D721Med (cell line): ENCODE data around the gene GLUL.
A peak's percentile ranks its signal among the peaks of the same experiment; 100 is the strongest.

Experiments used
- DNase-seq: peaks from one replicate; pipeline ENCODE4 v3.0.0; 2011; ENCODE audit warnings: low spot score; ENCODE audit not compliant: insufficient read length
- FAIRE-seq: peaks from 2 replicates; lab custom pipeline; 2011; peaks lifted over from hg19 to GRCh38; lab: Jason Lieb, UNC
- TF ChIP-seq, protein P1 (sequence below): IDR thresholded peaks from 2 replicates; pipeline ENCODE4 v1.5.1; 2012; ENCODE audit warnings: mild to moderate bottlenecking, control low read depth; ENCODE audit not compliant: insufficient read depth; ENCODE audit errors: missing control alignments

The GLUL gene

DNA sequence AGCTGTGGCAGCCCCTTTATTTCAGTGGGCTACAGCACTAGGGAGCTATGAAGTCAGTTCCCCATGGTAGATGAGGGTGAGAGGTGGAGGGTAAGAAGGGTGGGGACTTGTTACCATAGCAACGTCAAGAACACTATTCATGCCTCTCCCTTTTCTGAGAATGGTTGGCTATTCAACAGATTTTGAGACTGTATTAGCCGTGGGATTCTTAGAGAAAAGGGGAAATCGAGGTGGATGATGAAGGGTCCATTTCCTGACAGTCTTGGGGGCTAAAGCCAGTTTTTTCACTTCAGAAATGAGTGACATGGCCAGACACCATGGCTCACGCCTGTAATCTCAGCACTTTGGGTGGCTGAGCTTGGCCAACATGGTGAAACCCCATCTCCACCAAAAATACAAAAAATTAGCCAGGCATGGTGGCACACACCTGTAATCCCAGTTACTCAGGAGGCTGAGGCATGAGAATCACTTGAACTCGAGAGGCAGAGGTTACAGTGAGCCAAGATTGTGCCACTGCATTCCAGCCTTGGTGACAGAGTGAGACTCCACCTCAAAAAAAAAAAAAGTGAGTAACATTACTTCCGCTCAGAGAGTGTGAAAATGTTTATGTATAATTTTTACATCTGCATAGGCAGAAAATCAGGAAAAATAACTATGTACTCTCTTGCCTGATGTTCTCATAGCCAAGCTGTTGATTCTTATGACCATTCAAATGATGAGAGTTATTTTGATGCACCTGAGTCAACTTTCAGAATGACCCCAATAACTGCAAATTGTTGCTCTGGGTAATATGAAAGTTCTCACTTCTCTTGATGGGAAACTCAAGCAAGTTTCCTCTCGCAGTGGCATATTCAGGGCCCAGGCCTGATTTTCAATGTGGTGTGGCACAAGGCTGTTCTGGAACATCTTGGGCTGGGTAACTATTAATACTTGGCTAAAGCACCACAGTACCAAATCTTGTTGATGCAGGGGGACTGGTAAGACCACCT, 35.1 kb upstream of the GLUL start:
- TF ChIP-seq, protein P1, sequence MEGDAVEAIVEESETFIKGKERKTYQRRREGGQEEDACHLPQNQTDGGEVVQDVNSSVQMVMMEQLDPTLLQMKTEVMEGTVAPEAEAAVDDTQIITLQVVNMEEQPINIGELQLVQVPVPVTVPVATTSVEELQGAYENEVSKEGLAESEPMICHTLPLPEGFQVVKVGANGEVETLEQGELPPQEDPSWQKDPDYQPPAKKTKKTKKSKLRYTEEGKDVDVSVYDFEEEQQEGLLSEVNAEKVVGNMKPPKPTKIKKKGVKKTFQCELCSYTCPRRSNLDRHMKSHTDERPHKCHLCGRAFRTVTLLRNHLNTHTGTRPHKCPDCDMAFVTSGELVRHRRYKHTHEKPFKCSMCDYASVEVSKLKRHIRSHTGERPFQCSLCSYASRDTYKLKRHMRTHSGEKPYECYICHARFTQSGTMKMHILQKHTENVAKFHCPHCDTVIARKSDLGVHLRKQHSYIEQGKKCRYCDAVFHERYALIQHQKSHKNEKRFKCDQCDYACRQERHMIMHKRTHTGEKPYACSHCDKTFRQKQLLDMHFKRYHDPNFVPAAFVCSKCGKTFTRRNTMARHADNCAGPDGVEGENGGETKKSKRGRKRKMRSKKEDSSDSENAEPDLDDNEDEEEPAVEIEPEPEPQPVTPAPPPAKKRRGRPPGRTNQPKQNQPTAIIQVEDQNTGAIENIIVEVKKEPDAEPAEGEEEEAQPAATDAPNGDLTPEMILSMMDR: no peak
- DNase-seq (no peak), FAIRE-seq (no peak)

DNA sequence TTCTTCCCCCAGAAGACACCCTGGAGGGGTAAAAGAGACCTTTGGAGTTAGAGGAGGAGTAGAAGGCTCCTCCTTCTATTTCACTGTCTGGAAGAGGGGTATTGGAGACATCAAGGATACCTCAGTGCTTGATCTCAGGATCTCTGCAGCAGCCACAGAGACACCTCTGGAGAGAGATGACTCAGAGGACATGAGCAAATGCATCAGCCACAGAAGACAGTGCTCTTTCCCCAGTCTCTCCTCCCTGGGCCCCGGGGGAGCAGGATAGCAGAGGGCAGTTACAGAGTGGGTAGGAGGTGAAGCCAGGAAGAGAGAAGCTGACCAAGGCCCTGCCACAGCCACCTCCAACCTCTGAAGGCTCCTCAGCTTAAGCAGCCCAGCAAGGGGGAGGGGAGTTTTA, 24.2 kb upstream of the GLUL start:
- TF ChIP-seq, protein P1: no peak
- FAIRE-seq: no peak

DNA sequence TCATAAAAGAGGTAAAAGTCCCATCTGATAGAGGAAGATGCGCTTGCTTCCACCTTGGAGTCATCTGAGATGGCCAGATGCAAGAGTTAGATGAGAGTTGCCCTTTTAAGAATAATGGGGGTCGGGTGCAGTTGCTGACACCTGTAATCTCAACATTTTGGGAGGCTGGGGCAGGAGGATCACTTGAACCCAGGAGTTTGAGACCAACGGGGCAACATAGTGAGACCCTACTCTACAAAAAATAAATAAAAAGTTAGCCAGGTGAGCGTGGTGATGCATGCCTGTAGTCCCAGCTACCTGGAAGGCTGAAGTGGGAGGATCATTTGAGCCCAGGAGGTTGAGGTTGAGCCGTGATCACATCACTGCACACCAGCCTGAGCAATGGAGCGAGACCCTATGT, 22.4 kb upstream of the GLUL start:
- TF ChIP-seq, protein P1: no peak
- DNase-seq (no peak), FAIRE-seq (no peak)

More for the DNA sequence above, 24.2 kb upstream of the GLUL start:
- DNase-seq: no peak

DNA sequence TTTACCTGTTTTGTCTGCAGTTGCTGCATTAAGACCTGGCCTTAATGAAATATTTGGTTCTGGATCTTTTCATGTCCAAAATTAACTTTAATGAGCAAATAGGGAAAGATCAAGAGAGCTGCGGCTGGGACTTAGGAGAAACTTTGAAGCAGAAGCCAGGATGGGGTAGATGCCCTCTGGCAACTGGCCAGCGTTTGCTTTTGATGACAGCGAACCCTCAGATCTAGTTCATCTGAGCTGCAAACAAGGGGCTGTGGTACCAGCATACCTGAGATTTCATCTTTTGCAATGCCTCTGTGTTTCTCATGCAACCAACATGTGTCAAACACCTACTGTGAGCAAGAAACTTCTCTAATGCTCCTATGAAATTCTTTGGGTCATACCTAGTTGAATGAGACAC, 21.9 kb upstream of the GLUL start:
- TF ChIP-seq, protein P1: no peak
- no peak for DNase-seq
- FAIRE-seq: no peak

DNA sequence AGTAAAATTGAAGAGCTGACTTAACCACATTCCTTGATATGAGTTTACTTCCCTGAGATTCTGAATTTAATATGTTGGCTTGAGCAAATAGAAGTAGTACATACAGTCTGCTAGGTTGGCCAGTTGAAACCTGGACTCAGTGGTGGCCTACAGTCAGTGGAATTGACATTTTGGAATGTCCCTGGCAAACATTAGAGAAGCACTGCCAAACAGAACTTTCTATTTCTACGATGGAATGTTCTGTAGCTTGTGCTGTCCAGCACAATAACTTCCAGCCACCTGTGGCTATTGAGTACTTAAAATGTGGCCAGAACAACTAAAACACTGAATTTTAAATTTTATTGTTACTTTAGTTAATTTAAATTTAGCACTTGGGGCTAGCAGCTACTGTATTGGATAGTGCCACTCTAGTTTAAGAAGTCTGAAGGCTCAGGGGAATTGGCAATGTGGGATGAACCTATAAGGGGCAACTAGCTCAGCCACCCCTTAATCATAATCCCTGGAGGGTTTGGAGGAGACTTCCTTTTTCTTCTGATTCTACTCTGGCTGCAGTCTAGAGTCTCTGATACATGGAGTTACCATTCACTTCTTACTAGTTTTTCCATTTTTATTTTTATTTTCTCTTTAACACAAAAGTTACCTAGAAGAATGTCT, 19.2 kb upstream of the GLUL start:
- TF ChIP-seq, protein P1: no peak
- FAIRE-seq (peak; percentile 29), DNase-seq (no peak)

DNA sequence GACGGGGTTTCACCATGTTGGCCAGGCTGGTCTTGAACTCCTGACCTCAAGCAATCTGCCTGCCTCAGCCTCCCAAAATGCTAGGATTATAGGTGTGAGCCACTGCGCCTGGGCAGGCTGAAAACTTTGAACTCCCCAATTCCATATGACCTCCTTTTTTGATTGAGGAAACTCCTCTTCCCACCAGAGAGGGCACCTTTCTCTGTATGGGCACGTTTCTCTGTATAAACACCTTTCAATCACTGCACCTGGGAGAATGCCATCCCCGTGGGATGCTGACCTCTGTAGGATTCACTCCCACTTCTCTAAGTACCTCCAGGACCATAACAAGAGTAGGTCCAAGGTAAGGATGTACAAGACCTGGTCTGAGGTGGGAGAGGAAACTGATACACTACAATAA, 18.5 kb upstream of the GLUL start:
- no peak for DNase-seq
- TF ChIP-seq, protein P1: no peak
- no peak for FAIRE-seq
